Measurements from ENCODE around the gene BMPER.

Gene BMPER

GRCh38 chr7:33996899-33997298, 91.6 kb downstream of the BMPER start:
- Mint-ChIP-seq H3K36me3 (ENCODE audit: low read depth) (no peaks in the 10 kb centered on the region), H3K27me3 (no peaks in the 10 kb centered on the region), H3K9me3 (peaks cover 17% of the 10 kb centered on the region), H3K4me3 (no peak overlapping the region), H3K4me1 (ENCODE audit: low read depth) (peaks cover 8% of the 10 kb centered on the region), H3K27ac (no peak overlapping the region)

- Mint-ChIP-seq H3K4me3 (no peak overlapping the region), H3K27ac (no peak overlapping the region), H3K4me1 (ENCODE audit: low read depth) (peaks cover 8% of the 10 kb centered on the region), H3K27me3 (no peaks in the 10 kb centered on the region), H3K36me3 (ENCODE audit: low read depth) (no peaks in the 10 kb centered on the region), H3K9me3 (peaks cover 17% of the 10 kb centered on the region)
These were observed 93.1 kb downstream of the BMPER start for GRCh38 chr7:33998476-33998875.

- Mint-ChIP-seq H3K9me3 (no peaks in the 10 kb centered on the region), H3K4me3 (no peak overlapping the region), H3K4me1 (ENCODE audit: low read depth) (no peaks in the 10 kb centered on the region), H3K27me3 (no peaks in the 10 kb centered on the region), H3K27ac (no peak overlapping the region), H3K36me3 (ENCODE audit: low read depth) (no peaks in the 10 kb centered on the region)
These were observed 105.8 kb downstream of the BMPER start for GRCh38 chr7:34011017-34011695.

- Mint-ChIP-seq H3K36me3 (ENCODE audit: low read depth) (no peaks in the 10 kb centered on the region), H3K27ac (no peak overlapping the region), H3K27me3 (no peaks in the 10 kb centered on the region), H3K4me3 (no peak overlapping the region), H3K4me1 (ENCODE audit: low read depth) (no peaks in the 10 kb centered on the region), H3K9me3 (no peaks in the 10 kb centered on the region)
These were observed 106.4 kb downstream of the BMPER start for GRCh38 chr7:34011696-34012095.

GRCh38 chr7:34013421-34013820, 108.1 kb downstream of the BMPER start:
- Mint-ChIP-seq H3K4me3 (no peak overlapping the region), H3K4me1 (ENCODE audit: low read depth) (no peaks in the 10 kb centered on the region)

GRCh38 chr7:34015651-34016050, 110.3 kb downstream of the BMPER start:
- no peak overlapping the region for H3K27ac Mint-ChIP-seq
- no peaks in the 10 kb centered on the region for H3K9me3 Mint-ChIP-seq
- H3K36me3 Mint-ChIP-seq (ENCODE audit: low read depth): no peaks in the 10 kb centered on the region
- no peaks in the 10 kb centered on the region for H3K4me1 Mint-ChIP-seq (ENCODE audit: low read depth)
- H3K4me3 Mint-ChIP-seq: no peak overlapping the region
- no peaks in the 10 kb centered on the region for H3K27me3 Mint-ChIP-seq

More at GRCh38 chr7:34013421-34013820, 108.1 kb downstream of the BMPER start:
- no peak overlapping the region for H3K27ac Mint-ChIP-seq
- H3K27me3 Mint-ChIP-seq: no peaks in the 10 kb centered on the region
- H3K36me3 Mint-ChIP-seq (ENCODE audit: low read depth): no peaks in the 10 kb centered on the region
- no peaks in the 10 kb centered on the region for H3K9me3 Mint-ChIP-seq

- H3K27ac Mint-ChIP-seq: no peak overlapping the region
- no peaks in the 10 kb centered on the region for H3K36me3 Mint-ChIP-seq (ENCODE audit: low read depth)
- no peaks in the 10 kb centered on the region for H3K27me3 Mint-ChIP-seq
- H3K4me3 Mint-ChIP-seq: no peak overlapping the region
- H3K9me3 Mint-ChIP-seq: no peaks in the 10 kb centered on the region
- H3K4me1 Mint-ChIP-seq (ENCODE audit: low read depth): no peaks in the 10 kb centered on the region
These were observed 111.5 kb downstream of the BMPER start for GRCh38 chr7:34016876-34017275.

GRCh38 chr7:34019301-34019790, 114.0 kb downstream of the BMPER start:
- Mint-ChIP-seq H3K9me3 (no peaks in the 10 kb centered on the region), H3K27ac (no peak overlapping the region), H3K27me3 (no peaks in the 10 kb centered on the region), H3K4me3 (no peak overlapping the region), H3K4me1 (ENCODE audit: low read depth) (no peaks in the 10 kb centered on the region), H3K36me3 (ENCODE audit: low read depth) (no peaks in the 10 kb centered on the region)

GRCh38 chr7:34022626-34023025, 117.3 kb downstream of the BMPER start:
- Mint-ChIP-seq H3K4me3 (no peak overlapping the region), H3K9me3 (no peaks in the 10 kb centered on the region), H3K27me3 (no peaks in the 10 kb centered on the region), H3K27ac (no peak overlapping the region), H3K36me3 (ENCODE audit: low read depth) (no peaks in the 10 kb centered on the region), H3K4me1 (ENCODE audit: low read depth) (no peaks in the 10 kb centered on the region)

- Mint-ChIP-seq H3K36me3 (ENCODE audit: low read depth) (no peaks in the 10 kb centered on the region), H3K27me3 (no peaks in the 10 kb centered on the region), H3K27ac (no peak overlapping the region), H3K9me3 (no peaks in the 10 kb centered on the region), H3K4me3 (no peak overlapping the region), H3K4me1 (ENCODE audit: low read depth) (no peaks in the 10 kb centered on the region)
These were observed 120.3 kb downstream of the BMPER start for GRCh38 chr7:34025600-34025999.

- H3K4me3 Mint-ChIP-seq: no peak overlapping the region
- no peaks in the 10 kb centered on the region for H3K36me3 Mint-ChIP-seq (ENCODE audit: low read depth)
- no peaks in the 10 kb centered on the region for H3K4me1 Mint-ChIP-seq (ENCODE audit: low read depth)
- no peak overlapping the region for H3K27ac Mint-ChIP-seq
- no peaks in the 10 kb centered on the region for H3K27me3 Mint-ChIP-seq
- H3K9me3 Mint-ChIP-seq: no peaks in the 10 kb centered on the region
These were observed 121.3 kb downstream of the BMPER start for GRCh38 chr7:34026481-34027190.

- Mint-ChIP-seq H3K9me3 (peaks cover 4% of the 10 kb centered on the region), H3K27me3 (no peaks in the 10 kb centered on the region), H3K27ac (no peak overlapping the region), H3K36me3 (ENCODE audit: low read depth) (no peaks in the 10 kb centered on the region), H3K4me3 (no peak overlapping the region), H3K4me1 (ENCODE audit: low read depth) (no peaks in the 10 kb centered on the region)
These were observed 125.8 kb downstream of the BMPER start for GRCh38 chr7:34031156-34031555.

GRCh38 chr7:34034728-34035127, 129.4 kb downstream of the BMPER start:
- H3K36me3 Mint-ChIP-seq (ENCODE audit: low read depth): no peaks in the 10 kb centered on the region
- no peak overlapping the region for H3K27ac Mint-ChIP-seq
- no peaks in the 10 kb centered on the region for H3K4me1 Mint-ChIP-seq (ENCODE audit: low read depth)
- no peak overlapping the region for H3K4me3 Mint-ChIP-seq
- no peaks in the 10 kb centered on the region for H3K27me3 Mint-ChIP-seq
- H3K9me3 Mint-ChIP-seq: peaks cover 4% of the 10 kb centered on the region

GRCh38 chr7:34036051-34036920, 130.9 kb downstream of the BMPER start:
- Mint-ChIP-seq H3K36me3 (ENCODE audit: low read depth) (no peaks in the 10 kb centered on the region), H3K27me3 (no peaks in the 10 kb centered on the region), H3K4me3 (no peak overlapping the region), H3K4me1 (ENCODE audit: low read depth) (no peaks in the 10 kb centered on the region), H3K27ac (no peak overlapping the region), H3K9me3 (peaks cover 4% of the 10 kb centered on the region)
